HG03139 (cell line): ENCODE data around the gene ERVK3-1.
"Not testable (repeated sequence)": the region's sequence is repeated elsewhere in the genome, so short reads cannot be mapped to it uniquely, and the experiment has no call there.

Experiments
- ATAC-seq: cut with Tn5 transposase; IDR thresholded peaks from one replicate; pipeline ENCODE4 v1.9.1; 2021; ENCODE audit not compliant: unreplicated experiment

The ERVK3-1 gene

DNA sequence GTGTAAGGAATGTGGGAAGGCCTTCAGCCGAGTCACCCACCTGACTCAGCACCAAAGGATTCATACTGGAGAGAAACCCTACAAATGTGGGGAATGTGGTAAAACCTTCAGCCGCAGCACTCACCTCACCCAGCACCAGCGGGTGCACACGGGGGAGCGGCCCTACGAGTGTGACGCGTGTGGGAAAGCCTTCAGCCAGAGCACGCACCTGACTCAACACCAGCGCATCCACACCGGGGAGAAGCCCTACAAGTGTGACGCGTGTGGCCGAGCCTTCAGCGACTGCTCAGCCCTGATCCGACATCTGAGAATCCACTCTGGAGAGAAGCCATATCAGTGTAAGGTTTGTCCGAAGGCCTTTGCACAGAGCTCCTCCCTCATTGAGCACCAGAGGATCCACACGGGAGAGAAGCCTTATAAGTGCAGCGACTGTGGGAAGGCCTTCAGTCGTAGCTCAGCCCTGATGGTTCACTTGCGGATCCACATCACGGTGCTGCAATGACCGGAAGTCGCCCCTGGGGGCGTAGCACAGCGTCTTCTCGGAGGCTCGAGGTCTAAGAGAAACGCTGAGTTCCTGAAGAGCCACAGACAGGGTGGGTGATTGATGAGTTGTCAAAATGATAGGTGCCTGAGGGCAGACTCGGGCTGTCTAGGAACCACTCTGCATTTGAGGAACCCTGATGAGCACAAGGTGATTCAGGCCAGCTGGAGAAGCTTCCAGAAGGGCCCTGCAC, 33.8 kb downstream of the ERVK3-1 start:
- ATAC-seq = no peak

- no peak for ATAC-seq
Measured at GRCh38 chr19:58345558-58345957, 40.4 kb downstream of the ERVK3-1 start.

GRCh38 chr19:58346961-58347929, 42.1 kb downstream of the ERVK3-1 start:
- peak; percentile 78 for ATAC-seq

DNA sequence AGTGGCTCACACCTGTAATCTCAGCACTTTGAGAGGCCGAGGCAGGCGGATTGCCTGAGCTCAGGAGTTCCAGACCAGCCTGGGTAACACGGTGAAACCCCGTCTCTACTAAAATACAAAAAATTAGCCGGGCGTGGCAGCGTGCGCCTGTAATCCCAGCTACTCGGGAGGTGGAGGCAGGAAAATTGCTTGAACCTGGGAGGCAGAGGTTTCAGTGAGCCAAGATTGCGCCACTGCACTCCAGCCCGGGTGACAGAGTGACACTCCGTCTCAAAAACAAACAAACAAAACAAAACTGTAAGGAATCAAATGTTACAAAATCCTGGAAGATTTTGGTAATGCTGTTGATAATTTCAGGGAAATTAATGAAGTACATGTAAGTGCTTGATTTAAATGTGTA, 42.9 kb downstream of the ERVK3-1 start:
- not testable (repeated sequence) for ATAC-seq

DNA sequence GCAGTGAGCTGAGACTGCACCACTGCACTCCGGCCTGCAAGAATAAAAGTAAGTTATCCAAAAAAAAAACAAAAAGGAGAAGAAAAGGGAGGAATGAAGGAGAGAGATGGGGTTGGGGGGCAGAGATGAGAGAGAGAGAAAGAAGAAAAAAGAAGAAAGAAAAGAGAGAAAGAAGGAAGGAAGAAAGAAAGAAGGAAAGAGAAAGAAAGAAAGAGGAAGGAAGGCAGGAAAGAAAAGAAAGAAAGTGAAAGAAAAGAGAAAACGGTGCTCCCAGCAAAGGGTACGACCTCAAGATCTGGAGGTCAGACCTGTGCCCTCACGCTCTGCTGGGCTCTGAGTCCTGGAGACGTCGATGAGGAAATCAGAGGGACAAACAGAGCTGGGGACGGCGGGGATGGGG, 44.4 kb downstream of the ERVK3-1 start:
- ATAC-seq = no peak

DNA sequence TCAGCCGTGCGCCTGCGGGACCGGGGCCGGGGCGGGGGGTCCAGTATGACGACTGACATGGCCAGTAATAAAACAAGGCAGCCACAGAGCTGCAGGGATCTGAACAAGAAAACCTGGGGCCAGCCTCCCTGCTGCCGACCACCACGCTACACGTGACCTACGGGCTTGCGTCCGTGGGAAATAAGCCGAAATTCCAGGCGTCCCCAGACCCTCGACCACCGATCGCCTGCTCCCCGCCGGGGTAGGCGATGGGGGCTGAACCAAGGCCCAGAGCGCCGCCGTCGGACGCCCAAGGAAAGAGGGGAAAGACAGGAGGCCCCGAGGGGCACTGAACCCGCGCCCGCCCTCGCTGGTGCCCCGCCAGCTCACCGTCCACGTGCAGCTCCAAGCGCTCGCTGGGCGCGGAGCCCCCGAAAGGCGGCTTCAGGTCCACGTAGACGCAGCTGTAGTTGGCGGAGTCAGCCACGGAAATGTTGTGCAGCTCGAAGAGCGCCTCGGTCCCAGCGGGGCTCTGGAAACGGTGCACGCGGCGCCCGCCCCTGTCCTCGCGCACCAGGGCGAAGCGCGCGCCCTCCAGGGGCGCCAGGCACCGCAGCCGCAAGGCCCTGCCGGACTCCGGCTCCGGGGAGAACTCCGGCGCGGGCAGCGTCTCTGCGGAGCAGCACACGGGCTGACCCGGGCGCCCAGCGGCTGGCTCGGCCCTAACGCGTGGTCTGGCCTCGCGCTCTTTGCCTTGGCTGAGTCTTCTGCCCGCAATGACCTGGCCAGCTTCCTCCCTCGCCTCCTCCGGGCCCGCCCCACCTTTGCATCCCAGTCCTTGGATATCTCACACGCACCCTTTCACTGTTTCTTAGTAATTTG, 45.1 kb downstream of the ERVK3-1 start:
- ATAC-seq = no peak

DNA sequence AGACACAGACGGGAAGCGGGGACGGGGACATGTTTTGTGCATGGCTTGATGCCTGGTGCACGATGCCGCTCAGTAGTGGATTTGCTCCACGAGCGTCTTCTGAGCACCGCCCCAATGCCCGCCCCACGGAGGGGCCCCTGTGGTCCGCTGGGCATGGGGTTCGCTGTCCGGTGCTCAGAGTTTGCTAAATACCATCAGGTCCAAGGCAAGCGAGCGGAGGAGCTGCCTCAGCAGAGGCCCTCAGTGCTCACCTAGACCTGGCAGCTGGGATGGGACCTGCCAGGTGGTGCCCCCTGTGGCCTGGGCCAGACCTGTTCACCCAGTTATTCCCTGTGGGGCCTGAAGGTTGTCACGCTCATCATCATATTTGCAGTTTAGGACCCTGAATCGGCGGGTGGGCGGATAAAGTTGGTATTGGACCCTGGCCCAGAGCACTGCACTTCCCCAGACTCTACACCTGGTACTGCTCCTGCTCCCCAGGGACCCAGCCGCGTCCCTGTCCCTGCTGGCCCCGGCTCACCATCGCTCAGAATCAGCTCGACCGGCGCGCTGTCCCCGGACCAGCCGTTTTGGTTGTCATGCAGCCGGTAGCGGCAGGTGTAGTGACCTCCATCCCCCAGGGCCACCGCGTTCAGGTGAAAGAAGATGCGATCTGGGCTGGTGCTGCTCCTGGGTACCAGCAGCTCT, 45.8 kb downstream of the ERVK3-1 start:
- no peak for ATAC-seq

- ATAC-seq = no peak
Measured at GRCh38 chr19:58351558-58351878, 46.3 kb downstream of the ERVK3-1 start.

DNA sequence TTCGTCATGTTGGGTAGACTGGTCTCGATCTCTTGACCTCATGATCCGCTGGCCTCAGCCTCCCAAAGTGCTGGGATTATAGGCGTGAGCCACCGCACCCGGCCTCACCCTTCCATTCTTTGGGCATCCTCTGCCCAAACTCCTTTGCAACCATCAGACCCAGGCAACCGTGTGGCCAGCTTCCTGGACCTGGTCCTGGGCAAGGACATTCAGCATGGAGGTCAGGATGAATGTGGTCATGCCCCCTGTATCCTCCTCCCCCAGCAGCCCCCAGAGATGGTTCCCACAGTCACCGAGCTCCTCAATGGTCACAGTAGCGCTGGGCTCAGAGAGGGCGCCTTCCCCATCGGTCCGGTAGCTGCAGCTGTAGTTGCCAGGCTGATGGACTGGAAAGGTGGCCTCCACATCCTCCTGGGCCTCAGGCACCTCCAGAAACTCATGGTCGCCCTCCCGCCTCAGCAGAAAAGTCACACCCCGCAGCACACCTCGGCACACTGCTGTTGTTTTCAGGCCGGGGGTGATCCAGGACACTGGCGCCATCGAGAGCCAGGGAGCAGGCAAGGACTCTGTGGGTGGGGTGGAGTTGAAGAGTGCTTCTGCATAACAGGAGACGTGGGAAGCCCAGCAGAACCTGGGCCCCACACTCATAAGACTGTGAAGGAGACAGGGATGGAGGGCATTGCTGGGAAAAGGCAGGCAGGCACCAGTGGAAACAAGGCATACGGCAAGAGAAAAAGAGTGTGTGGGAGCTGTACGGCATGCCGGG, 47.0 kb downstream of the ERVK3-1 start:
- no peak for ATAC-seq

- ATAC-seq = no peak
Measured at GRCh38 chr19:58352760-58353671, 47.8 kb downstream of the ERVK3-1 start, which contains the start of gene A1BG. Gene A1BG, minus strand, starts transcription at chr19:58353492. Its CDS starts 55 bp downstream, at chr19:58353437.

- no peak for ATAC-seq
Measured at GRCh38 chr19:58353717-58354477, 48.7 kb downstream of the ERVK3-1 start.

- no peak for ATAC-seq
Measured at GRCh38 chr19:58354478-58355030, 49.4 kb downstream of the ERVK3-1 start.

DNA sequence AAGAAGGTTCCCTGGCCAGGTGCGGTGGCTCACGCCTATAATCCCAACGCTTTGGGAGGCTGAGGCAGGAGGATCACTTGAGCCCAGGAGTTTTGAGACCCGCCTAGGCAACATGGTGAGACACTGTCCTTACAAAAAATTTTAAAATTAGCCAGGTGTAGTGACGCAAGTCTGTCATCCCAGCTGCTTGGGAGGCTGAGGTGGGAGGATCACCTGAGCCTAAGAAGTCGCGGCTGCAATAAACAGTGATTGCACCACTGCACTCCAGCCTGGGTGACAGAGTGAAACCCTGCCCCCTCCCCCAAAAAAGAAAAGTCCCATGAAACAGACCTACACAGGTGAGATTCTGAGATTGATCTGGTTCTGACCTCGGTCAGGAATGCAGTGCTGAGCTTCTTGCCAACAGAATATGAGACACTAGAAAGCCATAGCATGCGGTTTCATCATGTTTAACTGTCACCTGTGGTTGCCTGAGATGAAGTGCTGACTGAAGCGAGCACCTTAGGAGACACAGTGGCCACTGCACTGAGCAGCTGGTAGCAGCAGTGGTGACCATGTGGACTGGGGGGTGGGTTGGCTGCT, 50.1 kb downstream of the ERVK3-1 start:
- ATAC-seq = no peak

DNA sequence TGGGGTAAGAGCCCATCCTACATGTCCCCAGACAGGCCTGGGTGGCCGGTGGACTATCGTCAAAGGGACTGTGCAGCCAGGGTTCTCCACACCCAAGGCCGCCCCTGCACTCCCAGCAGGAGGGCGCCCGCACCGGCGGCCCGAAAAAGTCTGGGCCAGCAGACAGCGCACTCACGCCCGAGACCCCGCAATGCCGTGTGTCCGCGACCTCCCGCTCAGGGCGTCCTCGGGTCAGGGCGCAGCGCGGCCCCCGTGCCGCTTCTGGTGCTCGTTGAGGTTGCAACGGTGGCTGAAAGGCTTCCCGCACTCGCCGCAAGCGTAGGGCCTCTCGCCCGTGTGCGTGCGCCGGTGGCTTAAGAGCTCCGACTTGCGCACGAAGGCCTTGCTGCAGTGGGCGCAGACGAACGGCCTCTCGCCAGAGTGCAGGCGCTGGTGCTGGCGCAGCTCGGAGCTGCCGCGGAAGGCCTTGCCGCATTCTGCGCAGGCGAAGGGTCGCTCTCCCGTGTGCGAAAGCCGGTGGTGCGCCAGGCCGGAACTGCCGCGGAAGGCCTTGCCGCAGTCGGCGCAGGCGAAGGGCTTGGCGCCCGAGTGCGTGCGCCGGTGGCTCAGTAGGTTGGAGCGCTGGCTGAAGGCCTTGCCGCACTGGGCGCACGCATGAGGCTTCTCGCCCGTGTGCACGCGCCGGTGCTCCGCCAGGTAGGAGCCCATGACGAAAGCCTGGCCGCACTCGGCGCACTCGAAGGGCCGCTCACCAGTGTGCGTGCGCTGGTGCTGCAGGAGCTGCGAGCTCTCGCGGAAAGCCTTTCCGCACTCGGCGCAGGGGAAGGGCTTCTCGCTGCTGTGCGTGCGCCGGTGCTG, 51.0 kb downstream of the ERVK3-1 start:
- no peak for ATAC-seq

GRCh38 chr19:58356766-58357480, 51.7 kb downstream of the ERVK3-1 start:
- ATAC-seq = no peak
